Fibroblast of lung (primary cell): ENCODE results near the gene SMIM45.

Experiments used
- EZH2 ChIP-seq: IDR thresholded peaks from 2 replicates; pipeline ENCODE4 v1.5.1; 2012; ENCODE audit warnings: low read length, control low read depth, mild to moderate bottlenecking; ENCODE audit errors: missing control alignments
- TF ChIP-seq, protein P1 (sequence below), 2 donors: IDR thresholded peaks in 1 of 2; conservative IDR thresholded peaks in 1 of 2; 1 replicate in 1 of 2; 2 replicates in 1 of 2; pipeline ENCODE4 v1.5.1; 2011 to 2012; ENCODE audit warnings: low read length in 2 of 2, control low read depth in 1 of 2, inconsistent platforms in 1 of 2, low read depth in 1 of 2, mild to moderate bottlenecking in 1 of 2

DNA sequence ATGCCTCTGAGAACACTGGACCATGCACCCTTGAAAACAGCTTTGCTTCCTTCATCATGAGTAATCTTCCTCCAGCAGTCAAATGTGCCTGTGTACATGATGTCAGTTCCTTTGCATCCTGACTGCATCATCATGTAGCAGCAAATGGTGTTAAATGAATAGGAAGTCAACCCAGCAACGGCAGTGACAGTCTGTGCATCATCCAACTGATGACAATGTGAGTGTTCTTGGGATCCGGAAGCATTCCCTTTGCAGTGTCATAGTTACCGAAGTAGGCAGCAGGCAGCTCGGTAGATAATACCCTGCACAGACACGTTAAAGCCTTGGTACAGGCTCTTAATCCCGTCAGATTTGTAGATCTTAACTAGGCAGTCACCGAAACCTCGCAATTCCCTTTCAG, 49.2 kb downstream of the SMIM45 start:
- TF ChIP-seq, protein P1, sequence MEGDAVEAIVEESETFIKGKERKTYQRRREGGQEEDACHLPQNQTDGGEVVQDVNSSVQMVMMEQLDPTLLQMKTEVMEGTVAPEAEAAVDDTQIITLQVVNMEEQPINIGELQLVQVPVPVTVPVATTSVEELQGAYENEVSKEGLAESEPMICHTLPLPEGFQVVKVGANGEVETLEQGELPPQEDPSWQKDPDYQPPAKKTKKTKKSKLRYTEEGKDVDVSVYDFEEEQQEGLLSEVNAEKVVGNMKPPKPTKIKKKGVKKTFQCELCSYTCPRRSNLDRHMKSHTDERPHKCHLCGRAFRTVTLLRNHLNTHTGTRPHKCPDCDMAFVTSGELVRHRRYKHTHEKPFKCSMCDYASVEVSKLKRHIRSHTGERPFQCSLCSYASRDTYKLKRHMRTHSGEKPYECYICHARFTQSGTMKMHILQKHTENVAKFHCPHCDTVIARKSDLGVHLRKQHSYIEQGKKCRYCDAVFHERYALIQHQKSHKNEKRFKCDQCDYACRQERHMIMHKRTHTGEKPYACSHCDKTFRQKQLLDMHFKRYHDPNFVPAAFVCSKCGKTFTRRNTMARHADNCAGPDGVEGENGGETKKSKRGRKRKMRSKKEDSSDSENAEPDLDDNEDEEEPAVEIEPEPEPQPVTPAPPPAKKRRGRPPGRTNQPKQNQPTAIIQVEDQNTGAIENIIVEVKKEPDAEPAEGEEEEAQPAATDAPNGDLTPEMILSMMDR (conservative IDR thresholded peaks at IDR 0.05 in 1 of 2, IDR thresholded peaks at IDR 0.05 in 1 of 2; ENCODE audit: low read depth in 1 of 2, low read length in 2 of 2): no peak
- no peak for TF ChIP-seq EZH2
